Measurements from ENCODE around the gene ZNF385C. TPM values are rescaled to one million over a fixed set of nuclear protein-coding genes. Genes with fewer than 3 reads are reported as not detected.
A peak's percentile ranks its signal among the peaks of the same experiment; 100 is the strongest.

The ZNF385C gene
- total RNA-seq, 1 experiment from 2014 or later: 2.8 TPM

- Histone ChIP-seq H3K4me2 (ENCODE audit: insufficient read depth, insufficient read length, low read length) (no peak overlapping the region), H3K79me1 (ENCODE audit: insufficient read depth, low read depth, low read length, poor library complexity, severe bottlenecking) (no peaks in the 10 kb centered on the region), H4K91ac (ENCODE audit: insufficient read length, low read depth, low read length) (no peak overlapping the region), H3K4me1 (ENCODE audit: insufficient read depth, low read length) (no peaks in the 10 kb centered on the region), H2BK12ac (ENCODE audit: insufficient read length, low read depth, low read length) (no peak overlapping the region), H2AK5ac (ENCODE audit: insufficient read length, low read length) (no peak overlapping the region), H3K18ac (ENCODE audit: insufficient read length, low read depth, low read length) (no peak overlapping the region), H3T11ph (ENCODE audit: low read length) (no peak overlapping the region), H3K27me3 (ENCODE audit: insufficient read depth, low read length) (peaks cover 12% of the 10 kb centered on the region; the same call in 1 of the 2 replicates), H3K9me3 (ENCODE audit: control insufficient read depth, low read depth, low read length) (no peaks in the 10 kb centered on the region), H3K4ac (ENCODE audit: low read depth, low read length) (no peak overlapping the region), H2BK5ac (ENCODE audit: insufficient read length, low read length) (no peak overlapping the region), H4K8ac (replicated peaks; ENCODE audit: insufficient read length, low read depth, low read length) (no peak overlapping the region), H3K23me2 (ENCODE audit: insufficient read length, low read depth, low read length, poor library complexity, severe bottlenecking) (peaks cover 9% of the 10 kb centered on the region), H4K20me1 (ENCODE audit: control insufficient read depth, insufficient read depth, insufficient read length) (no peaks in the 10 kb centered on the region), H2AFZ (ENCODE audit: low read length) (no peak overlapping the region), H3K14ac (ENCODE audit: insufficient read depth, low read length) (no peak overlapping the region), H2BK20ac (ENCODE audit: low read depth, low read length, poor library complexity, severe bottlenecking) (no peak overlapping the region), H3K9ac (ENCODE audit: extremely low read depth, insufficient read length, low read length) (no peak overlapping the region), H3K56ac (ENCODE audit: insufficient read length, low read depth, low read length) (no peak overlapping the region), H3K27ac (ENCODE audit: insufficient read length, low read depth, low read length) (no peak overlapping the region), H3K79me2 (ENCODE audit: insufficient read depth, low read length) (no peaks in the 10 kb centered on the region), H4K5ac (ENCODE audit: insufficient read length, low read depth, low read length) (no peak overlapping the region), H2BK15ac (ENCODE audit: low read depth, low read length) (no peak overlapping the region), H3K23ac (ENCODE audit: insufficient read length, low read depth, low read length) (no peak overlapping the region), H2BK120ac (ENCODE audit: low read depth, low read length, poor library complexity, severe bottlenecking) (no peak overlapping the region)
- Mint-ChIP-seq H3K36me3 (ENCODE audit: insufficient read depth in 1 of 3, low read depth in 3 of 3) (no peaks in the 10 kb centered on the region), H3K9me3 (no peaks in the 10 kb centered on the region), H3K27ac (no peak overlapping the region), H3K27me3 (ENCODE audit: low read depth) (peaks cover 27% of the 10 kb centered on the region), H3K4me3 (no peak overlapping the region), H3K4me1 (peaks cover 21 to 32% of the 10 kb centered on the region in 2 experiments)
- WGBS (ENCODE audit: extremely low coverage, insufficient read length, low lambda C conversion rate): no CpG with 5 or more reads among the region's 14 CpGs
- peak; percentile 99 for TF ChIP-seq CTCF (conservative IDR thresholded peaks at IDR 0.05)
- DNase-seq: peak; percentile 96
Observed at GRCh38 chr17:42101513-42102292, 3.4 kb upstream of the ZNF385C start.

Measured in H9 (cell line).